Fibroblast of lung (primary cell): Measurements from ENCODE around the gene ADAMTS3.

Experiments used
- EZH2 ChIP-seq: IDR thresholded peaks from 2 replicates; pipeline ENCODE4 v1.5.1; 2012; ENCODE audit warnings: low read length, control low read depth, mild to moderate bottlenecking; ENCODE audit errors: missing control alignments
- TF ChIP-seq, protein P1 (sequence below), 2 donors: IDR thresholded peaks in 1 of 2; conservative IDR thresholded peaks in 1 of 2; 1 replicate in 1 of 2; 2 replicates in 1 of 2; pipeline ENCODE4 v1.5.1; 2011 to 2012; ENCODE audit warnings: low read length in 2 of 2, control low read depth in 1 of 2, inconsistent platforms in 1 of 2, low read depth in 1 of 2, mild to moderate bottlenecking in 1 of 2

DNA sequence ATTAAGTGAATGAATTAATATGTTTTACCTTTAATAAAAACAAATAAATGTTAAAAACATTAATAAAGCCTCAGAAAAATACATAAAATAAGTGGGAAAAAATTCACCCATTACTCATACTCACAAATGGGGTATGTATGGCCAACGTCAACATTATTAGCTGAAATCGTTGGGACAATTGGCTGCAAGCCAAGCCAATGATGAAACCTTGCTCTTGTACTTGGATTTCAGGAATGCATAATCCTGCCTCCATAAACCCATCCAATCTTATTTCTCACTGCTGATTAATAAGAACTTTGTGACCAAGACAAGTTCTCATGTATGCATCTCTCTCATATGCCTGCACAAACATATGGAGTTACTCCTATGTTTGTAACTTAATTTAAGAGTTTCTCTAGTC lies 35.3 kb upstream of the ADAMTS3 start:
- TF ChIP-seq, protein P1, sequence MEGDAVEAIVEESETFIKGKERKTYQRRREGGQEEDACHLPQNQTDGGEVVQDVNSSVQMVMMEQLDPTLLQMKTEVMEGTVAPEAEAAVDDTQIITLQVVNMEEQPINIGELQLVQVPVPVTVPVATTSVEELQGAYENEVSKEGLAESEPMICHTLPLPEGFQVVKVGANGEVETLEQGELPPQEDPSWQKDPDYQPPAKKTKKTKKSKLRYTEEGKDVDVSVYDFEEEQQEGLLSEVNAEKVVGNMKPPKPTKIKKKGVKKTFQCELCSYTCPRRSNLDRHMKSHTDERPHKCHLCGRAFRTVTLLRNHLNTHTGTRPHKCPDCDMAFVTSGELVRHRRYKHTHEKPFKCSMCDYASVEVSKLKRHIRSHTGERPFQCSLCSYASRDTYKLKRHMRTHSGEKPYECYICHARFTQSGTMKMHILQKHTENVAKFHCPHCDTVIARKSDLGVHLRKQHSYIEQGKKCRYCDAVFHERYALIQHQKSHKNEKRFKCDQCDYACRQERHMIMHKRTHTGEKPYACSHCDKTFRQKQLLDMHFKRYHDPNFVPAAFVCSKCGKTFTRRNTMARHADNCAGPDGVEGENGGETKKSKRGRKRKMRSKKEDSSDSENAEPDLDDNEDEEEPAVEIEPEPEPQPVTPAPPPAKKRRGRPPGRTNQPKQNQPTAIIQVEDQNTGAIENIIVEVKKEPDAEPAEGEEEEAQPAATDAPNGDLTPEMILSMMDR (conservative IDR thresholded peaks at IDR 0.05 in 1 of 2, IDR thresholded peaks at IDR 0.05 in 1 of 2; ENCODE audit: low read depth in 1 of 2, low read length in 2 of 2), result no peak
- no peak for TF ChIP-seq EZH2
